ENCODE measurements around the gene RPL38. TPM values are rescaled to one million over a fixed set of nuclear protein-coding genes. Genes with fewer than 3 reads are reported as not detected.

Gene RPL38
- total and polyA plus RNA-seq, 2 donors (not counting 1 experiment from before 2014, with no cell fraction given), result 722 to 1,550 TPM

GRCh38 chr17:74226252-74226651 lies 22.8 kb downstream of the RPL38 start:
- Mint-ChIP-seq H3K4me1 (no peaks in the 10 kb centered on the region), H3K4me3 (no peak overlapping the region), H3K9me3 (ENCODE audit: insufficient read depth) (no peaks in the 10 kb centered on the region), H3K27ac (no peak overlapping the region), H3K27me3 (no peaks in the 10 kb centered on the region)
- CTCF ChIA-PET, result interaction anchor here (0.6 kb wide), 1 partner anchor 153 kb away, joined by 3 read pairs; no protein-coding TSS in a partner anchor
- Histone ChIP-seq H3K79me2 (ENCODE audit: control insufficient read depth, insufficient read depth, low read length) (no peaks in the 10 kb centered on the region), H3K9me3 (ENCODE audit: control extremely low read depth in 1 of 3, control insufficient read depth in 2 of 3, insufficient read depth in 1 of 3, low read length in 2 of 3) (no peaks in the 10 kb centered on the region), H3K4me3 (ENCODE audit: control extremely low read depth in 1 of 5, extremely low read depth in 1 of 5, insufficient read depth in 1 of 5, low read depth in 2 of 5, low read length in 4 of 5) (no peak overlapping the region), H3K4me1 (ENCODE audit: control insufficient read depth in 2 of 2, insufficient read depth in 2 of 2, low read length in 2 of 2) (no peaks in the 10 kb centered on the region), H4K20me1 (ENCODE audit: control insufficient read depth, insufficient read depth, low read length, poor library complexity, severe bottlenecking) (no peaks in the 10 kb centered on the region), H3K9ac (ENCODE audit: low read length) (no peak overlapping the region), H3K4me2 (replicated peaks; ENCODE audit: low read depth, low read length, poor library complexity, severe bottlenecking) (no peak overlapping the region), H3K27me3 (replicated peaks in 1 of 4; ENCODE audit: control extremely low read depth in 1 of 4, control insufficient read depth in 3 of 4, insufficient read depth in 4 of 4, low read length in 3 of 4) (no peaks in the 10 kb centered on the region), H2AFZ (ENCODE audit: insufficient read depth, low read depth, low read length, poor library complexity, severe bottlenecking) (no peak overlapping the region), H3K27ac (ENCODE audit: low read length in 2 of 2) (no peak overlapping the region), H3K36me3 (replicated peaks in 1 of 2; ENCODE audit: control extremely low read depth in 1 of 2, control insufficient read depth in 1 of 2, extremely low read depth in 1 of 2, insufficient read depth in 2 of 2, low read length in 1 of 2) (no peaks in the 10 kb centered on the region)
- POLR2A ChIA-PET, result no interaction called here
- 93% methylated on average over 6 of the region's 6 CpGs for WGBS (ENCODE audit: insufficient coverage)
- no peak for DNase-seq
- intact Hi-C loops (cut with micrococcal nuclease), result no loop called here
- no peak for ATAC-seq (ENCODE audit: low read depth)
- no peak for TF ChIP-seq CTCF (IDR thresholded peaks at IDR 0.05)
- TF ChIP-seq EZH2 (IDR thresholded peaks at IDR 0.05; ENCODE audit: borderline replicate concordance, insufficient read depth, low read depth, low read length, poor library complexity, severe bottlenecking), result no peak

GRCh38 chr17:74227271-74228080 lies 24.0 kb downstream of the RPL38 start:
- WGBS (ENCODE audit: insufficient coverage), result 100% methylated on average over 1 of the region's 10 CpGs
- H3K9me3 ChIP-seq (ENCODE audit: control extremely low read depth in 1 of 3, control insufficient read depth in 2 of 3, insufficient read depth in 1 of 3, low read length in 2 of 3), result no peaks in the 10 kb centered on the region
- no peaks in the 10 kb centered on the region for H3K4me1 ChIP-seq (ENCODE audit: control insufficient read depth in 2 of 2, insufficient read depth in 2 of 2, low read length in 2 of 2)
- no peak overlapping the region for H3K4me3 Mint-ChIP-seq
- no peaks in the 10 kb centered on the region for H3K27me3 ChIP-seq (replicated peaks in 1 of 4; ENCODE audit: control extremely low read depth in 1 of 4, control insufficient read depth in 3 of 4, insufficient read depth in 4 of 4, low read length in 3 of 4)
- no peak overlapping the region for H3K9ac ChIP-seq (ENCODE audit: low read length)
- H3K4me2 ChIP-seq (replicated peaks; ENCODE audit: low read depth, low read length, poor library complexity, severe bottlenecking), result no peak overlapping the region
- CTCF ChIA-PET, result no interaction called here
- H3K27ac Mint-ChIP-seq, result no peak overlapping the region
- intact Hi-C loops (cut with micrococcal nuclease), result no loop called here
- no peak overlapping the region for H2AFZ ChIP-seq (ENCODE audit: insufficient read depth, low read depth, low read length, poor library complexity, severe bottlenecking)
- POLR2A ChIA-PET, result no interaction called here
- no peak overlapping the region for H3K27ac ChIP-seq (ENCODE audit: low read length in 2 of 2)
- no peaks in the 10 kb centered on the region for H3K9me3 Mint-ChIP-seq (ENCODE audit: insufficient read depth)
- H3K36me3 ChIP-seq (replicated peaks in 1 of 2; ENCODE audit: control extremely low read depth in 1 of 2, control insufficient read depth in 1 of 2, extremely low read depth in 1 of 2, insufficient read depth in 2 of 2, low read length in 1 of 2), result no peaks in the 10 kb centered on the region
- DNase-seq (no peak), ATAC-seq (ENCODE audit: low read depth) (no peak)
- no peaks in the 10 kb centered on the region for H3K27me3 Mint-ChIP-seq
- no peaks in the 10 kb centered on the region for H3K79me2 ChIP-seq (ENCODE audit: control insufficient read depth, insufficient read depth, low read length)
- H3K4me1 Mint-ChIP-seq, result no peaks in the 10 kb centered on the region
- TF ChIP-seq EZH2 (IDR thresholded peaks at IDR 0.05; ENCODE audit: borderline replicate concordance, insufficient read depth, low read depth, low read length, poor library complexity, severe bottlenecking), result no peak
- TF ChIP-seq CTCF (IDR thresholded peaks at IDR 0.05), result no peak
- H3K4me3 ChIP-seq (ENCODE audit: control extremely low read depth in 1 of 5, extremely low read depth in 1 of 5, insufficient read depth in 1 of 5, low read depth in 2 of 5, low read length in 4 of 5), result no peak overlapping the region
- no peaks in the 10 kb centered on the region for H4K20me1 ChIP-seq (ENCODE audit: control insufficient read depth, insufficient read depth, low read length, poor library complexity, severe bottlenecking)
